Activated naive CD4-positive, alpha-beta T cell treated with anti-CD3 and anti-CD28 coated beads, Interleukin-2, amount 10 ng/mL, durations not matched to agents 7 days and 5 days (primary cell): ENCODE measurements around the gene EIF5.

Experiments
- CTCF ChIA-PET: fragments of 350-600 bp; sonication (Branson Sonifier 250); formaldehyde crosslinking; loops from one replicate; lab custom pipeline; 2021; ENCODE audit warnings: antibody characterized with exemption; lab: Charles Lee
- DNase-seq: peaks from one replicate; pipeline ENCODE4 v3.0.0-alpha.2; 2020
- H3K27ac Mint-ChIP-seq: one replicate; pipeline ENCODE4 v1.8.0; 2021; ENCODE audit warnings: mild to moderate bottlenecking, moderate library complexity, mixed read lengths
- H3K27me3 Mint-ChIP-seq: one replicate; pipeline ENCODE4 v1.8.0; 2021; ENCODE audit warnings: mild to moderate bottlenecking, mixed read lengths
- H3K36me3 Mint-ChIP-seq: one replicate; pipeline ENCODE4 v1.8.0; 2021; ENCODE audit warnings: mixed read lengths
- H3K4me1 Mint-ChIP-seq: one replicate; pipeline ENCODE4 v1.8.0; 2021; ENCODE audit warnings: mixed read lengths
- H3K4me3 Mint-ChIP-seq: one replicate; pipeline ENCODE4 v1.8.0; 2021; ENCODE audit warnings: mild to moderate bottlenecking, moderate library complexity, mixed read lengths
- H3K9me3 Mint-ChIP-seq: one replicate; pipeline ENCODE4 v1.8.0; 2021; ENCODE audit warnings: mixed read lengths

EIF5 gene

GRCh38 chr14:103333754-103334643 lies at the start of gene EIF5:
Gene EIF5 (plus strand): TSS chr14:103334237. CDS start chr14:103335861, 1,624 bp downstream.
- CTCF ChIA-PET = interaction anchor here (1.4 kb wide), 1 partner anchor 21 kb away, joined by 3 read pairs; no protein-coding TSS in a partner anchor
- Mint-ChIP-seq H3K27me3 (peaks cover 8% of the 10 kb centered on the region), H3K4me1 (peaks cover 40% of the 10 kb centered on the region), H3K4me3 (peak within 1 kb of the TSS; percentile 96), H3K9me3 (no peaks in the 10 kb centered on the region), H3K36me3 (peaks cover 42% of the 10 kb centered on the region), H3K27ac (peak within 1 kb of the TSS; percentile 99)
- peak; percentile 99 for DNase-seq

- H3K27me3 Mint-ChIP-seq = peaks cover 78% of the 10 kb centered on the region
Observed at GRCh38 chr14:103284574-103285467, 49.2 kb upstream of the EIF5 start.

GRCh38 chr14:103286460-103286859 lies 47.6 kb upstream of the EIF5 start:
- H3K27ac Mint-ChIP-seq = no peak overlapping the region
- DNase-seq = no peak
- no peaks in the 10 kb centered on the region for H3K9me3 Mint-ChIP-seq
- no peaks in the 10 kb centered on the region for H3K36me3 Mint-ChIP-seq
- H3K4me1 Mint-ChIP-seq = no peaks in the 10 kb centered on the region
- CTCF ChIA-PET = interaction anchor here (0.6 kb wide), 1 partner anchor 511 kb away, joined by 3 read pairs; no protein-coding TSS in a partner anchor
- peaks cover 70% of the 10 kb centered on the region for H3K27me3 Mint-ChIP-seq
- no peak overlapping the region for H3K4me3 Mint-ChIP-seq

More at GRCh38 chr14:103284574-103285467, 49.2 kb upstream of the EIF5 start:
- Mint-ChIP-seq H3K9me3 (no peaks in the 10 kb centered on the region), H3K36me3 (no peaks in the 10 kb centered on the region), H3K4me3 (no peak overlapping the region), H3K27ac (no peak overlapping the region), H3K4me1 (peaks cover 6% of the 10 kb centered on the region)
- CTCF ChIA-PET = no interaction called here
- DNase-seq = no peak

- H3K9me3 Mint-ChIP-seq = no peaks in the 10 kb centered on the region
- CTCF ChIA-PET = no interaction called here
- no peaks in the 10 kb centered on the region for H3K4me1 Mint-ChIP-seq
- no peak overlapping the region for H3K27ac Mint-ChIP-seq
- no peak for DNase-seq
- no peak overlapping the region for H3K4me3 Mint-ChIP-seq
- H3K36me3 Mint-ChIP-seq = no peaks in the 10 kb centered on the region
- H3K27me3 Mint-ChIP-seq = peaks cover 70% of the 10 kb centered on the region
Observed at GRCh38 chr14:103286968-103287850, 46.8 kb upstream of the EIF5 start.

GRCh38 chr14:103288076-103288766 lies 45.8 kb upstream of the EIF5 start:
- Mint-ChIP-seq H3K4me3 (no peak overlapping the region), H3K4me1 (no peaks in the 10 kb centered on the region), H3K27ac (no peak overlapping the region), H3K36me3 (no peaks in the 10 kb centered on the region), H3K27me3 (peaks cover 68% of the 10 kb centered on the region), H3K9me3 (no peaks in the 10 kb centered on the region)
- no peak for DNase-seq
- CTCF ChIA-PET = no interaction called here

- Mint-ChIP-seq H3K27me3 (peaks cover 61% of the 10 kb centered on the region), H3K4me1 (no peaks in the 10 kb centered on the region), H3K36me3 (no peaks in the 10 kb centered on the region), H3K27ac (no peak overlapping the region), H3K9me3 (no peaks in the 10 kb centered on the region), H3K4me3 (no peak overlapping the region)
- DNase-seq = no peak
- CTCF ChIA-PET = interaction anchor here (0.8 to 4.7 kb wide), 2 partner anchors 172 to 185 kb away, joined by 3 to 48 read pairs; no protein-coding TSS in a partner anchor
Observed at GRCh38 chr14:103290056-103290455, 44.0 kb upstream of the EIF5 start.

GRCh38 chr14:103290494-103290893 lies 43.5 kb upstream of the EIF5 start:
- H3K4me3 Mint-ChIP-seq = no peak overlapping the region
- H3K4me1 Mint-ChIP-seq = no peaks in the 10 kb centered on the region
- no peak for DNase-seq
- H3K9me3 Mint-ChIP-seq = no peaks in the 10 kb centered on the region
- H3K27ac Mint-ChIP-seq = no peak overlapping the region
- CTCF ChIA-PET = interaction anchor here (0.8 to 4.7 kb wide), 4 partner anchors 104 to 215 kb away, joined by 3 to 48 read pairs (median 4); no protein-coding TSS in a partner anchor
- peaks cover 57% of the 10 kb centered on the region for H3K27me3 Mint-ChIP-seq
- H3K36me3 Mint-ChIP-seq = no peaks in the 10 kb centered on the region

GRCh38 chr14:103290961-103291360 lies 43.1 kb upstream of the EIF5 start:
- Mint-ChIP-seq H3K4me1 (no peaks in the 10 kb centered on the region), H3K4me3 (no peak overlapping the region), H3K27me3 (peaks cover 56% of the 10 kb centered on the region), H3K27ac (no peak overlapping the region), H3K9me3 (no peaks in the 10 kb centered on the region), H3K36me3 (no peaks in the 10 kb centered on the region)
- CTCF ChIA-PET = interaction anchor here (0.8 to 4.7 kb wide), 4 partner anchors 105 to 216 kb away, joined by 3 to 48 read pairs (median 4); no protein-coding TSS in a partner anchor
- DNase-seq = no peak

GRCh38 chr14:103292426-103293374 lies 41.3 kb upstream of the EIF5 start:
- no peaks in the 10 kb centered on the region for H3K9me3 Mint-ChIP-seq
- CTCF ChIA-PET = interaction anchor here (0.7 to 4.7 kb wide), 4 partner anchors 60 to 241 kb away, joined by 3 to 48 read pairs (median 5); no protein-coding TSS in a partner anchor
- H3K36me3 Mint-ChIP-seq = no peaks in the 10 kb centered on the region
- no peaks in the 10 kb centered on the region for H3K4me1 Mint-ChIP-seq
- DNase-seq = peak; percentile 81
- H3K27me3 Mint-ChIP-seq = peaks cover 46% of the 10 kb centered on the region
- H3K27ac Mint-ChIP-seq = no peak overlapping the region
- H3K4me3 Mint-ChIP-seq = no peak overlapping the region

GRCh38 chr14:103293465-103293864 lies 40.6 kb upstream of the EIF5 start:
- no peaks in the 10 kb centered on the region for H3K4me1 Mint-ChIP-seq
- no peaks in the 10 kb centered on the region for H3K9me3 Mint-ChIP-seq
- CTCF ChIA-PET = interaction anchor here (4.7 kb wide), 1 partner anchor 189 kb away, joined by 48 read pairs; no protein-coding TSS in a partner anchor
- no peak overlapping the region for H3K4me3 Mint-ChIP-seq
- no peaks in the 10 kb centered on the region for H3K36me3 Mint-ChIP-seq
- DNase-seq = no peak
- peaks cover 44% of the 10 kb centered on the region for H3K27me3 Mint-ChIP-seq
- H3K27ac Mint-ChIP-seq = no peak overlapping the region

GRCh38 chr14:103294091-103294490 lies 39.9 kb upstream of the EIF5 start:
- H3K4me1 Mint-ChIP-seq = no peaks in the 10 kb centered on the region
- no peak for DNase-seq
- peak overlapping the region; percentile 11 for H3K27ac Mint-ChIP-seq
- H3K9me3 Mint-ChIP-seq = no peaks in the 10 kb centered on the region
- CTCF ChIA-PET = interaction anchor here (0.7 to 4.7 kb wide), 4 partner anchors 189 to 599 kb away, joined by 3 to 48 read pairs (median 4); no protein-coding TSS in a partner anchor
- no peak overlapping the region for H3K4me3 Mint-ChIP-seq
- peaks cover 46% of the 10 kb centered on the region for H3K27me3 Mint-ChIP-seq
- no peaks in the 10 kb centered on the region for H3K36me3 Mint-ChIP-seq

GRCh38 chr14:103296007-103296406 lies 38.0 kb upstream of the EIF5 start:
- Mint-ChIP-seq H3K4me1 (no peaks in the 10 kb centered on the region), H3K27ac (no peak overlapping the region), H3K36me3 (no peaks in the 10 kb centered on the region), H3K27me3 (peaks cover 52% of the 10 kb centered on the region), H3K9me3 (no peaks in the 10 kb centered on the region), H3K4me3 (no peak overlapping the region)
- CTCF ChIA-PET = interaction anchor here (0.7 kb wide), 1 partner anchor 36 kb away, joined by 5 read pairs; no protein-coding TSS in a partner anchor
- DNase-seq = no peak
